Upper lobe of right lung (tissue), 1 donor: ENCODE results near the gene OLR1. TPM values are rescaled to one million over a fixed set of nuclear protein-coding genes. Genes with fewer than 3 reads are reported as not detected.
"Not testable (repeated sequence)": the region's sequence is repeated elsewhere in the genome, so short reads cannot be mapped to it uniquely, and the experiment has no call there.

Experiments
- ATAC-seq: fragments of 200-7000 bp; cut with Tn5 transposase; one replicate; pipeline ENCODE4 v1.9.1; 2020; ENCODE audit warnings: mild to moderate bottlenecking, moderate library complexity
- DNase-seq: peaks from one replicate; pipeline ENCODE4 v3.0.0-alpha.2; 2020
- H3K27ac ChIP-seq: fragments of 200-600 bp; one replicate; pipeline ENCODE4 v1.8.0; 2022
- H3K27me3 ChIP-seq: fragments of 200-600 bp; one replicate; pipeline ENCODE4 v1.8.0; 2022; ENCODE audit warnings: mild to moderate bottlenecking
- H3K36me3 ChIP-seq: fragments of 200-600 bp; one replicate; pipeline ENCODE4 v1.8.0; 2022
- H3K4me1 ChIP-seq: fragments of 200-600 bp; one replicate; pipeline ENCODE4 v1.8.0; 2022
- H3K4me3 ChIP-seq: fragments of 200-600 bp; one replicate; pipeline ENCODE4 v1.8.0; 2022; ENCODE audit warnings: mild to moderate bottlenecking
- H3K9me3 ChIP-seq: fragments of 200-600 bp; one replicate; pipeline ENCODE4 v1.8.0; 2022
- CTCF ChIP-seq: fragments of 200-600 bp; IDR thresholded peaks from one replicate; pipeline ENCODE4 v1.8.0; 2022; ENCODE audit warnings: antibody characterized with exemption
- intact Hi-C: fragments of 100-400 bp; cut with DNase I; formaldehyde crosslinking; loops from one replicate; pipeline ENCODE4 v1.11.0; 2022
- total RNA-seq: library from RNA; stranded (reverse); fragmentation: NEBNext Ultra II Directional; extraction: Animal tissue kit (Norgen Biotek cat#: 25700); gene quantifications from one replicate; pipeline ENCODE4 v1.2.1, GENCODE V29; 2021
- donor health status: DM: no; HTN: yes; CAD: no; lungs with severe emphysema.

OLR1 gene
- total RNA-seq, 1 donor from 2014 or later, result 96.1 TPM

GRCh38 chr12:10211101-10211939 is 39.4 kb upstream of the OLR1 start:
- intact Hi-C loops, result no loop called here
- no peak for TF ChIP-seq CTCF
- Histone ChIP-seq H3K27ac (peak overlapping the region; percentile 98), H3K4me3 (no peak overlapping the region), H3K4me1 (peaks cover 18% of the 10 kb centered on the region), H3K27me3 (no peaks in the 10 kb centered on the region), H3K9me3 (no peaks in the 10 kb centered on the region), H3K36me3 (no peaks in the 10 kb centered on the region)
- no peak for ATAC-seq
- no peak for DNase-seq

GRCh38 chr12:10210225-10210624 is 38.3 kb upstream of the OLR1 start:
- DNase-seq (no peak), ATAC-seq (no peak)
- Histone ChIP-seq H3K4me3 (no peak overlapping the region), H3K27me3 (no peaks in the 10 kb centered on the region), H3K36me3 (no peaks in the 10 kb centered on the region), H3K4me1 (peaks cover 10% of the 10 kb centered on the region), H3K9me3 (no peaks in the 10 kb centered on the region), H3K27ac (no peak overlapping the region)
- intact Hi-C loops, result no loop called here
- TF ChIP-seq CTCF, result no peak

DNA sequence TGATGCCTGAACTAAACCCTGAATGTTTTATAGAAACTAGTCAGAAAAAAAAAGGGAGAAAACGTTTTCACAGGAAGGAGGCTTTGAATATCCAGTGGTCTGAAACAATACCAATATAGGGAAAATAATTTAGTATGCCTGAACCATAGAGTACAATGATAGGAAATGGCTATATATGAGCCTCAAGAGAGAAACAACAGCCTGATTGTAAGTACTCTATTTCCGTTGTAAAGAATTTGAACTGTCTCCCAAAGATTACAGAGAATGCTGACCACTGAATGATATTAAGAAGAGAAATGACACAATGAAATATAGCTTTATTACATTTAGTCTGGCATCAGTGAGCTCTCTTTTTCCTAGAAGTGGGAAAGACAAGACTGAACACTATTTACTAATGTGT is 35.2 kb upstream of the OLR1 start:
- TF ChIP-seq CTCF, result no peak
- Histone ChIP-seq H3K36me3 (no peaks in the 10 kb centered on the region), H3K4me1 (no peaks in the 10 kb centered on the region), H3K27me3 (no peaks in the 10 kb centered on the region), H3K9me3 (no peaks in the 10 kb centered on the region), H3K4me3 (no peak overlapping the region), H3K27ac (no peak overlapping the region)
- DNase-seq (no peak), ATAC-seq (no peak)
- intact Hi-C loops, result no loop called here

DNA sequence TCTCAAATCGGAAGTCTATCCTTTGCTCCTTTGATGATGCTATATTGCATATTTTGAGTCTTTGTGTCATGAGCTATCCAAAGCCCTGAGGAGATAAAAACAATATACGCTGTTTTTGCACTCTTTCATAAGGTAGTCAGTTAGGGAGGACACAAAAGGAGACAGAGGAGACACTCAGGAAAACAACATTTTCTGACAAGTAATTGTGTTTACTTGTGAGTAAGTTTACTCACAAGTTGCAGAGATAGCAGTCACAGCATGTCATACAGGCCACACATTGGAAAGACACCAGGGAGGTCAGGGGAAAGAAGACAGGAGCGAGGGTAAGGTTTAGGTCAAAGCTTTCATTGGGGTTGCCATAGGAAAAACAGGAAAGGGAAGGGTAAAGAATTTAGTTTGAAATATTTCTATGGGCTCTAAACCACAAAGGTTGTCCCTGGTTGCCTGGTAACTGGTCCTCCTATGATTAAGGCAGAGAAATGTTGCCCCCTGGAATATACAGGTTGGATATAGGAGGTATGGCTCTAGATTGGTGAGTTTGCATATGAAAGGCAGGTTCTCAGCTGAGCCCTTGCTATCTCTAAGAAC is 33.4 kb upstream of the OLR1 start:
- no peaks in the 10 kb centered on the region for H3K9me3 ChIP-seq
- intact Hi-C loops, result no loop called here
- H3K4me3 ChIP-seq, result no peak overlapping the region
- H3K36me3 ChIP-seq, result no peaks in the 10 kb centered on the region
- DNase-seq (no peak), ATAC-seq (no peak)
- H3K27me3 ChIP-seq, result no peaks in the 10 kb centered on the region
- TF ChIP-seq CTCF, result no peak
- no peak overlapping the region for H3K27ac ChIP-seq
- H3K4me1 ChIP-seq, result no peaks in the 10 kb centered on the region

- H3K4me3 ChIP-seq, intact Hi-C loops, H3K4me1 ChIP-seq, H3K27me3 ChIP-seq, H3K9me3 ChIP-seq, DNase-seq, H3K36me3 ChIP-seq, H3K27ac ChIP-seq, ATAC-seq: not testable (repeated sequence)
Measured at GRCh38 chr12:10204495-10204894, 32.6 kb upstream of the OLR1 start.

DNA sequence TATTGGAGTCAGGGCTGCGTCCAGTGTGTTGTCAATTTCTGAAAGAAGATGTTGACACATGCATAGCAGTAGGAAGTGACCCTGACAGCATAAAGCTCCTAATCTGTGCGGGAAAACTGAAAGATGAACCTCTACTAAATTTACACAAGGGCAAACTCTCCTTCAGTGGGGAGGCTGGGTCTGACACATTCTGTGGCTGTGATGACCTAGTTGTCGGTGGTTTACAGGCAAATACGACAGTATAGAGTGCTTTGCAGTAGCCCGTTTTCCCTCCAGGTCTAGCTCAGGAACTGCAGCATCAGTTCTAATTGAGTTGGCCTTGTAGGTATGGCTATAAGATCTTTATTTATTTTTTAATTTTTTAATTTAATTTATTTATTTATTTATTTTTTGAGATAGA is 25.9 kb upstream of the OLR1 start:
- no peak overlapping the region for H3K27ac ChIP-seq
- ATAC-seq, result no peak
- H3K4me1 ChIP-seq, result no peaks in the 10 kb centered on the region
- no peak for DNase-seq
- no peaks in the 10 kb centered on the region for H3K36me3 ChIP-seq
- no peaks in the 10 kb centered on the region for H3K9me3 ChIP-seq
- intact Hi-C loops, result no loop called here
- no peaks in the 10 kb centered on the region for H3K27me3 ChIP-seq
- H3K4me3 ChIP-seq, result no peak overlapping the region
- no peak for TF ChIP-seq CTCF
